GM21515 (cell line): ENCODE data around the gene MISP3.
"Not testable (repeated sequence)": the region's sequence is repeated elsewhere in the genome, so short reads cannot be mapped to it uniquely, and the experiment has no call there.

Experiments
- ATAC-seq: cut with Tn5 transposase; IDR thresholded peaks from one replicate; pipeline ENCODE4 v1.9.1; 2021; ENCODE audit not compliant: unreplicated experiment

The MISP3 gene

DNA sequence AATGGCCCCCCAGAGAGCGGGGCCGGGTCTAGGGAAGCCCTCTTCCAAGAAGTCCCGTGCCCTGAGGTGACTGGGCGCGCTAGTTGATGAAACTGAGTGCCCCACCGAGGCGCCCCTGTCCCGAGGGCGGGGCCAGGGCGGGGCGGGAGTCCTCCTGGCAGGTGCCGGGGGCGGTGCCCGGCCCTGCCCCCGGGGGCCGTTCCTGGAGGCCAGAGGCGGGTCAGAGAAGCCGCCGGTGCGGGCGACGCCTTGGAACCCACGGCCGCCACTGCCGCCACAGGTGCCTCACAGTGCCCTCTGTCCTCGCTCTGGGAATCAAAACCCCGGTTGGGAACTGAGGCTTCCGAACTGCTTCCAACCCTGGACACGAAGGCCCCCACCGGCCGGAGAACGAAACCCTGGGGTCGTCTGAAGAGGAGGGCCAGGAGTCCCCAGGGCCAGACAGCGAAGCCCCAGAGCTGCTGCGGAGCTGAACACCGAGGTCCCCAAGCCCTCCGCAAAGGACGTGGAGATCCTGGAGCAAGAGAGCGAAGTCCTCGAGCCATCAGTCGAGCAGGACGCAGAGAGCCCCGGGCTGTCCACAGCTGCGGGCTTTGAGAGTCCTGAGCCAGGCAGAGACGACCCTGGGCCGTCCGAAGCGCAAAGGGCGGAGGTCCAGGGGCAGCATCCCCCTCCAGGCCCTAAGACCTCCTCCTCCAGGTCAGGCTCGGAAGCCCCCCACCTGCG lies at the start of gene MISP3:
Gene MISP3, plus strand, starts transcription at position 252 of the 726 bp plus-strand sequence. CDS start 524 bp downstream, outside the sequence.
- no peak for ATAC-seq

DNA sequence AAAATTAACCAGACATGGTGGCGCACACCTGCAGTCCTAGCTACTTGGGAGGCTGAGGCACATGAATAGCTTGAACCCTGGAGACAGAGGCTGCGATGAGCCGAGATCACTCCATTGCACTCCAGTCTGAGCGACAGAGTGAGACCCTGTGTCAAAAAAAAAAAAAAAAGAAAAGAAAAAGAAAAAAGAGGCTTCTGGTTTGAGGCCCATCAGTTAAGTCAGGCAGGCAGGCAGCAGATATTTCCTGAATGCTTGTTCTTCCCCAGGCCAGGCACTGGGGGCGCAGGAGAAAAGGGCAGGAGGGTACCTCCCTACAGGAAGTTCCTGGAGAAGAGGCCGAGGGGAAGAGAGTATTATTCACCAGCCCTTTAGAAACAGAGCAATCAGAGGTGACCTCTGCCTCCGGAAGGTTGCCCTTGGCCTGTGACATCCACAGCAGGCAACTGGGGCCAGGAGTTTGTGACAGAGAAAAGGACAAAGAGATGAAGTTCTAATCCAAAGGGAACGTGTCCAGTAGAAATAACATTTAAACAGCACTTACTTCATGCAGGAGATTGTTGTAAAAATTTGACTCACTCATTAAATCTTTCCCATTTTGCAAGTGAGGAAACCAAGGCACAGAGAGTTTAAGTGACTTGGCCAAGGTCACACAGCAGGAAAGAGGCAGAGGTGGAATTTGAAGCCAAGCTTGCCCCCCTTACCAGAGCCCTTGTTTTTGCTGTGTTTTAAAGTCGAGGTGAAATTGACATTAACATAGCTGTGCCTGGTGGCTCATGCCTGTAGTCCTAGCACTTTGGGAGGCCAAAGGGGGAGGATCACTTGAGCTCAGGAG lies 49.0 kb upstream of the MISP3 start:
- ATAC-seq = no peak

GRCh38 chr19:14026652-14027192 lies 45.9 kb upstream of the MISP3 start:
- ATAC-seq = not testable (repeated sequence)

DNA sequence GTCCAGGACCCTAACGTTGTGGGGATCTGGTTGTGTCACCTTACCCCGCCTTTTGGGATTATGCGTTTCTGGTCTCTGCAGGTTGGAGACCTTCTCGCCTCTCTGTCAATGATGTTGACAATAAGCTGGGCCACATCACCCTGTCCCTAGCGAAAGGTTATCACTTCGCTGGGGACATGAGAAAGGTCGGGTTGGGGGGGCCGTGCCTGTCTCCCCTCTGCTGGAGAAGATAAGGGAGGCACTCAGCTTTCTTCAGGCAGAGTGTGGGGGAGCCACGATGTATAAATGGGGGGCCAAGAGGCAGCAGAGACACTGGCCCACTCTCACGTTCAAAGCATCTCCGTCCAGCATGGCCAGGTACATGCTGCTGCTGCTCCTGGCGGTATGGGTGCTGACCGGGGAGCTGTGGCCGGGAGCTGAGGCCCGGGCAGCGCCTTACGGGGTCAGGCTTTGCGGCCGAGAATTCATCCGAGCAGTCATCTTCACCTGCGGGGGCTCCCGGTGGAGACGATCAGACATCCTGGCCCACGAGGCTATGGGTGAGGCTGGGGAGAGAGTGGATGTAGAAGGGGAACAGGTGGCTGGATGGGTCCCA lies 44.6 kb upstream of the MISP3 start, which contains the start of gene RLN3:
Gene RLN3, plus strand, starts transcription at position 293 of the 595 bp plus-strand sequence. Its CDS starts 57 bp downstream, at position 350.
- ATAC-seq = no peak

GRCh38 chr19:14028901-14029300 lies 43.7 kb upstream of the MISP3 start:
- no peak for ATAC-seq

DNA sequence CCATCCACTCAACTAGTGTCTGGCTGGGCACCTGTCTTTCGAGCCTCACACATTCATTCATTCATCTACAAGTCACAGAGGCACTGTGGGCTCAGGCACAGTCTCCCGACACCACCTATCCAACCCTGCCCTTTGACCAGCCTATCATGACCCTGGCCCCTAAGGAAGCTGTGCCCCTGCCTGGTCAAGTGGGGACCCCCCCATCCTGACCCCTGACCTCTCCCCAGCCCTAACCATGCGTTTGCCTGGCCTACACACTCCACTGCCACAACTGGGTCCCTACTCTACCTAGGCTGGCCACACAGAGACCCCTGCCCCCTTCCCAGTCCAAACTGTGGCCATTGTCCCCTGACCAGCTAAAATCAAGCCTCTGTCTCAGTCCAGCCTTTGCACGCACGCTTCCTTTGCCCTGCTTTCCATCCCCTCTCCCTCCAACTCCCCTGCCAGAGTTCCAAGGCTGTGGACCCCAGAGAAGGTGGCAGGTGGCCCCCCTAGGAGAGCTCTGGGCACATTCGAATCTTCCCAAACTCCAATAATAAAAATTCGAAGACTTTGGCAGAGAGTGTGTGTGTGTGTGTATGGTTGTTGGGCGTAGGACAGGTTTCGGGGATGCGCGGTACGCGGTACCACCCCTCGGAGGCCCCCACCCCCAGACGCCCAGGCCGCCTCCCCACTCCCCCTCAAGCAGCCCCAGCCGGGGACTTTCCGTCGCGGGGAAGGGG lies 41.4 kb upstream of the MISP3 start:
- no peak for ATAC-seq

DNA sequence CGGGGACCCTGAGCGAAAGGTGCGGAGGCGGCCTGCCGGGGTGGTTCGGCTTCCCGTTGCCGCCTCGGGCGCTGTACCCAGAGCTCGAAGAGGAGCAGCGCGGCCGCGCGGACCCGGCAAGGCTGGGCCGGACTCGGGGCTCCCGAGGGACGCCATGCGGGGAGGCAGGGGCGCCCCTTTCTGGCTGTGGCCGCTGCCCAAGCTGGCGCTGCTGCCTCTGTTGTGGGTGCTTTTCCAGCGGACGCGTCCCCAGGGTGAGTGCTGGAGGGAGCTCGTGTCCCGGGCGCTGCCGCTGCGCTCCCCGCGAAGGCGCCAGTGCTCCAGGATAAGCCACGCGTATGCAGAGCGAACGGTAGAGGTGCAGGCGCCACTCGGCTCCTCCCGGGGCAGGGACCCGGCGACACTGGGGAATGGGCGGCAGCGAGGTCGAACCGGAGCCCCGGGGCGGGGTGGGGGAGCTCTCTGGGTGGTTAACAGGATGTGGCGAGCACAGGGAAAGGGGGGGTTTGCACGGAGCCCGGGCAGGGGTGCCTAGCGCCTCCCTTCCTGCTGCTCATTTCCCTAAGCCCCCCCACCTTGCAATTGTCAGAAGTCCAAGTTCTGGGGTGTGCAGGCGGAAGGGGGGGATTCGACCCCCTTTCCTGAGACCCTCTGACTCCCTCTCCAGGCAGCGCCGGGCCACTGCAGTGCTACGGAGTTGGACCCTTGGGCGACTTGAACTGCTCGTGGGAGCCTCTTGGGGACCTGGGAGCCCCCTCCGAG lies 40.7 kb upstream of the MISP3 start, which contains the start of gene IL27RA:
Gene IL27RA, plus strand, starts transcription at position 44 of the 762 bp plus-strand sequence. Its CDS starts 111 bp downstream, at position 155.
- peak; percentile 50 for ATAC-seq

DNA sequence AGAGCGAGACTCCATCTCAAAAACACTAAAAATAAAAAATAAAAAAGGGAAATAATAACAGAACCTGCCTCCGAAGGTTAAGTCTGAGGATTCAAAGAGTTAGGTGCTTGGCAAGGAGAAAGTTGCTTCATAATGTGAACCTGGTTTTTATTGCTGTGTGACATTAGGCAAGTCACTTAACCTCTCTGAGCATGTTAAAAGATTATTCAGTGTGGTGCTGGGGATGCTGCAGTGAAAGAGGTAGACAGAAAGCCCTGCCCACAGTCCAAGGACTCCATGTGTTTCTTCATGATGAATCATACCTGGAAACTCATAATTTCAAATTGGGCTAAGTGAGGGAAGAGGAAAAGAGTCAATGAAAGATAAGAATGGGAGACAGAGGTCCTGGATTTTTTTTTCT lies 38.6 kb upstream of the MISP3 start:
- ATAC-seq = no peak

- not testable (repeated sequence) for ATAC-seq
Measured at GRCh38 chr19:14035159-14035558, 37.4 kb upstream of the MISP3 start.

DNA sequence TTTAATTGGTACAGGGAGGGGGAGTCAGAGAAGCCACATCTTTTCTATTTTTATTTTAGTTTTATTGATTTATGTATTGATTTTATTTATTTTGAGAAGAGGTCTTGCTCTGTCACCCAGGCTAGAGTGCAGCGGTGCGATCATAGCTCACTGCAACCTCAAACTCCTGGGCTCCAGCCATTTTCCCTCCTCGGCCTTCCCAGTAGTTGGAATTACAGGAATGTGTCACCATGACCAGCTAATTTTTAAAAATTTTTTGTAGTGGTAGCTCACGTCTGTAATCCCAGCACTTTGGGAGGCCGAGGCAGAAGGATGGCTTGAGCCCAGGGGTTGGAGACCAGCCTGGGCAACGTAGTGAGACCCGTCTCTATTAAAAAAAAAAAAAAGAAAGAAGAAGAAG lies 36.9 kb upstream of the MISP3 start:
- no peak for ATAC-seq

- no peak for ATAC-seq
Measured at GRCh38 chr19:14039181-14039580, 33.4 kb upstream of the MISP3 start.

DNA sequence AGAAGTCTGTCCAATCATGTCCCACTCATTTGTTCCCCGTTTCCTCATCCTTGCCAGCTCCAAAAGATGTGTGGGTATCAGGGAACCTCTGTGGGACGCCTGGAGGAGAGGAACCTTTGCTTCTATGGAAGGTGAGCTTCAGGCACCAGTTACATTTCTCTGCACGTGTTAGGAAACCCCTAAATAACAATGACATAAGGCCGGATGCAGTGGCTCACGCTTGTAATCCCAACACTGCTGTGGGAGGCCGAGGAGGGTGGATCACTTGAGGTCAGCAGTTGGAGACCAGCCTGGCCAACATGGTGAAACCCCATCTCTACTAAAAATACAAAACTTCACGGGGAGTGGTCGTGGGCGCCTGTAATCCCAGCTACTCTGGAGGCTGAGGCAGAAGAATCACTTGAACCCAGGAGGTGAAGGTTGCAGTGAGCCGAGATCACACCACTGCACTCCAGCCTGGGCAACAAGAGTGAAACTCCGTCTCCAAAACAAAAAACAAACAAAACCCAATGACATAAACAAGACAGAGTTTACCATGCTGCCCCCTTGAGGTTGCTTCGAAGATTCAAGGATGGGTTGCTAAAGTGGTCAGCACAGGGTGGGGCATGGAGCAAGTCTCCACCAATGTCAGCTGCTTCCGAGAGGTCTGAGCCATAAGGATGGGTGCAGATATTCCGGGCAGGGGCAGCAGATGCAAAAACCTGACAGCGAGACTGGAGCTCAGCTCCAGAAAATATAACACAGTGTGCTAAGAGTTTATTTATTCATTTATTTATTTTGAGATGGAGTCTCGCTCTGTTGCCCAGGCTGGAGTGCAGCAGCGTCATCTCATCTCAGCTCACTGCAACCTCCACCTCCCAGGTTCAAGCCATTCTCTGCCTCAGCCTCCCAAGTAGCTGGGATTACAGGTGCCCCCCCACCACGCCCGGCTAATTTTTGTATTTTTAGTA lies 29.7 kb upstream of the MISP3 start:
- ATAC-seq = not testable (repeated sequence)

- not testable (repeated sequence) for ATAC-seq
Measured at GRCh38 chr19:14047866-14048265, 24.7 kb upstream of the MISP3 start.

GRCh38 chr19:14048443-14049153 lies 24.0 kb upstream of the MISP3 start:
- ATAC-seq = no peak

- no peak for ATAC-seq
Measured at GRCh38 chr19:14050512-14050911, 22.1 kb upstream of the MISP3 start.

- not testable (repeated sequence) for ATAC-seq
Measured at GRCh38 chr19:14050961-14051360, 21.6 kb upstream of the MISP3 start.

- ATAC-seq = no peak
Measured at GRCh38 chr19:14051980-14052379, 20.6 kb upstream of the MISP3 start.

DNA sequence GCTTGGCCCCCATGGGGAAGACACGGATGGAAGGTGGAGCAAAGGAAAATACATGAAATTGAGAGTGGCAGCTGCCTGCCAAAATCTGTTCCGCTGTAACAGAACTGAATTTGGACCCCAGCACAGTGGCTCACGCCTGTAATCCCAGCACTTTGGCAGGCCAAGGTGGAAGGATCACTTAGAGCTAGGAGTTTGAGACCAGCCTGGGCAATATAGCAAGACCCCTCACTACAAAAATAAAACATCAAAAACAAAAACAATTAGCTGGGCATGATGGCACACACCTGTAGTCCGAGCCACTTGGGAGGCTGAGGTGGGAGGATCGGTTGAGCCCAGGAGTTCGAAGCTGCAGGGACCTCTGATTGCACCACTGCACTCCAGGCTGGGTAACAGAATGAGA lies 20.1 kb upstream of the MISP3 start:
- ATAC-seq = no peak
